Measurements from ENCODE around the gene SLC39A11. TPM values are rescaled to one million over a fixed set of nuclear protein-coding genes. Genes with fewer than 3 reads are reported as not detected.
A peak's percentile ranks its signal among the peaks of the same experiment; 100 is the strongest.

Gene SLC39A11
- polyA plus RNA-seq, 1 of the 3 experiments (the other 2 are of a cell fraction) = 23.5 TPM

DNA sequence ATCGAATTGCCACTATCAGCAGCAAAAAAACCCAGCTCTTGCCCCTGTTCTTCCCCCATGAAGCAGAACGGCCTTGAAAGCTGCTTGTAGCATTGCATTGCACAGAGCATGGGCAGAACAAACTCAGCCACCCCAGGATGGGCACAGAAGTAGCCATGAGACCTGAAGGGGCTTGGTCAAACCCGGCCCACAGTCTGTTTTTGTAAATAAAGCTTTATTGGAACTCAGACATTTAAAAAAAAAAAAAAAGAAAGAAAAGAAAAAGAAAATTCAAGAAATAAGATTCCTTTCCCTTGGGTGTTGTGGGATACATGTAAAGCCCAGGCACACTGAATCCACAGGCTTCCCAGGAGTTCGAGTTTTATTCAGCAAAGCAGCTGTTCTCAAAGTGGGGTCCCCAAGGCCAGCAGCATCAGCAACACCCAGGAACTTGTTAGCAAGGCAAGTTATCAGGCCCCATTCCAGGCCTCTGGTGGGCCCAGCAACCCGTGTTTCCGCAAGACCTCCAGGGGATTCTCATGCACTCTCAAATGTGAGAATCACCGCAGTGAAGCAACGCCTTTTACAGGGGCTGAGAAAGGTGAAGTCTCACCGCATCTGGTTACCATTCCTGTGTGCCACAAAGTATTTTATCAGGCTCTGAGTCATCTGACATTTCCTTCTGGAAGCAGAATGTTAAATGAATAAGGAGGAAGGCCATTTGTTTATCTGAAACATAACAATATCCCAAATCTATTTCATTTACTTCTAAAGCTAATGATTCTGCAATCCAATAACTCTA is 108.2 kb downstream of the SLC39A11 start:
- 64% methylated on average over 9 of the region's 9 CpGs for WGBS (ENCODE audit: low lambda C conversion rate)

More for the DNA sequence above, 108.2 kb downstream of the SLC39A11 start:
- no peaks in the 10 kb centered on the region for H3K9me3 ChIP-seq
- H3K9me2 ChIP-seq = no peaks in the 10 kb centered on the region
- no peaks in the 10 kb centered on the region for H3K27me3 ChIP-seq (ENCODE audit: insufficient read depth)
- H3K79me2 ChIP-seq (ENCODE audit: insufficient read depth) = peaks cover 4% of the 10 kb centered on the region; the same call in 1 of the 2 replicates
- no peak overlapping the region for H3K4me3 ChIP-seq (ENCODE audit: low read depth in 2 of 2, low read length in 1 of 2)
- no peaks in the 10 kb centered on the region for H3K36me3 ChIP-seq (replicated peaks in 1 of 2; ENCODE audit: control insufficient read depth in 1 of 2, insufficient read depth in 2 of 2, low read length in 1 of 2)
- no peak for DNase-seq
- H3K4me2 ChIP-seq = peak overlapping the region; percentile 50; the same call in 1 of the 2 replicates
- H3F3A ChIP-seq (replicated peaks; ENCODE audit: insufficient read depth) = peaks cover 13% of the 10 kb centered on the region
- H3K4me1 ChIP-seq (ENCODE audit: control insufficient read depth in 1 of 2, insufficient read depth in 2 of 2, low read depth in 1 of 2, low read length in 1 of 2) = peaks cover 5 to 12% of the 10 kb centered on the region in 2 experiments; a peak in 2 of 4 replicates
- 0 out of 2 replicates have a peak, but pooled peaks have one; percentile 35 for TF ChIP-seq YY1 (IDR thresholded peaks at IDR 0.05; ENCODE audit: low read depth)
- TF ChIP-seq, protein P1, sequence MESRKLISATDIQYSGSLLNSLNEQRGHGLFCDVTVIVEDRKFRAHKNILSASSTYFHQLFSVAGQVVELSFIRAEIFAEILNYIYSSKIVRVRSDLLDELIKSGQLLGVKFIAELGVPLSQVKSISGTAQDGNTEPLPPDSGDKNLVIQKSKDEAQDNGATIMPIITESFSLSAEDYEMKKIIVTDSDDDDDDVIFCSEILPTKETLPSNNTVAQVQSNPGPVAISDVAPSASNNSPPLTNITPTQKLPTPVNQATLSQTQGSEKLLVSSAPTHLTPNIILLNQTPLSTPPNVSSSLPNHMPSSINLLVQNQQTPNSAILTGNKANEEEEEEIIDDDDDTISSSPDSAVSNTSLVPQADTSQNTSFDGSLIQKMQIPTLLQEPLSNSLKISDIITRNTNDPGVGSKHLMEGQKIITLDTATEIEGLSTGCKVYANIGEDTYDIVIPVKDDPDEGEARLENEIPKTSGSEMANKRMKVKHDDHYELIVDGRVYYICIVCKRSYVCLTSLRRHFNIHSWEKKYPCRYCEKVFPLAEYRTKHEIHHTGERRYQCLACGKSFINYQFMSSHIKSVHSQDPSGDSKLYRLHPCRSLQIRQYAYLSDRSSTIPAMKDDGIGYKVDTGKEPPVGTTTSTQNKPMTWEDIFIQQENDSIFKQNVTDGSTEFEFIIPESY (IDR thresholded peaks at IDR 0.05; ENCODE audit: borderline replicate concordance, low read depth) = peak; percentile 56; the same call in 1 of the 2 replicates
- peak; percentile 93 for TF ChIP-seq JUND (IDR thresholded peaks at IDR 0.05)
- TF ChIP-seq EP300 (IDR thresholded peaks at IDR 0.05; ENCODE audit: borderline replicate concordance in 1 of 2, low read depth in 1 of 2, low read length in 1 of 2) = peak in 1 of 2 experiments; percentile 93; a peak in 2 of 4 replicates
- TF ChIP-seq, protein P2, sequence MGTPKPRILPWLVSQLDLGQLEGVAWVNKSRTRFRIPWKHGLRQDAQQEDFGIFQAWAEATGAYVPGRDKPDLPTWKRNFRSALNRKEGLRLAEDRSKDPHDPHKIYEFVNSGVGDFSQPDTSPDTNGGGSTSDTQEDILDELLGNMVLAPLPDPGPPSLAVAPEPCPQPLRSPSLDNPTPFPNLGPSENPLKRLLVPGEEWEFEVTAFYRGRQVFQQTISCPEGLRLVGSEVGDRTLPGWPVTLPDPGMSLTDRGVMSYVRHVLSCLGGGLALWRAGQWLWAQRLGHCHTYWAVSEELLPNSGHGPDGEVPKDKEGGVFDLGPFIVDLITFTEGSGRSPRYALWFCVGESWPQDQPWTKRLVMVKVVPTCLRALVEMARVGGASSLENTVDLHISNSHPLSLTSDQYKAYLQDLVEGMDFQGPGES (IDR thresholded peaks at IDR 0.05; ENCODE audit: low read depth, low read length) = no peak
- no peak for TF ChIP-seq ELF1 (IDR thresholded peaks at IDR 0.05)
- TF ChIP-seq, protein P3, sequence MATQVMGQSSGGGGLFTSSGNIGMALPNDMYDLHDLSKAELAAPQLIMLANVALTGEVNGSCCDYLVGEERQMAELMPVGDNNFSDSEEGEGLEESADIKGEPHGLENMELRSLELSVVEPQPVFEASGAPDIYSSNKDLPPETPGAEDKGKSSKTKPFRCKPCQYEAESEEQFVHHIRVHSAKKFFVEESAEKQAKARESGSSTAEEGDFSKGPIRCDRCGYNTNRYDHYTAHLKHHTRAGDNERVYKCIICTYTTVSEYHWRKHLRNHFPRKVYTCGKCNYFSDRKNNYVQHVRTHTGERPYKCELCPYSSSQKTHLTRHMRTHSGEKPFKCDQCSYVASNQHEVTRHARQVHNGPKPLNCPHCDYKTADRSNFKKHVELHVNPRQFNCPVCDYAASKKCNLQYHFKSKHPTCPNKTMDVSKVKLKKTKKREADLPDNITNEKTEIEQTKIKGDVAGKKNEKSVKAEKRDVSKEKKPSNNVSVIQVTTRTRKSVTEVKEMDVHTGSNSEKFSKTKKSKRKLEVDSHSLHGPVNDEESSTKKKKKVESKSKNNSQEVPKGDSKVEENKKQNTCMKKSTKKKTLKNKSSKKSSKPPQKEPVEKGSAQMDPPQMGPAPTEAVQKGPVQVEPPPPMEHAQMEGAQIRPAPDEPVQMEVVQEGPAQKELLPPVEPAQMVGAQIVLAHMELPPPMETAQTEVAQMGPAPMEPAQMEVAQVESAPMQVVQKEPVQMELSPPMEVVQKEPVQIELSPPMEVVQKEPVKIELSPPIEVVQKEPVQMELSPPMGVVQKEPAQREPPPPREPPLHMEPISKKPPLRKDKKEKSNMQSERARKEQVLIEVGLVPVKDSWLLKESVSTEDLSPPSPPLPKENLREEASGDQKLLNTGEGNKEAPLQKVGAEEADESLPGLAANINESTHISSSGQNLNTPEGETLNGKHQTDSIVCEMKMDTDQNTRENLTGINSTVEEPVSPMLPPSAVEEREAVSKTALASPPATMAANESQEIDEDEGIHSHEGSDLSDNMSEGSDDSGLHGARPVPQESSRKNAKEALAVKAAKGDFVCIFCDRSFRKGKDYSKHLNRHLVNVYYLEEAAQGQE (IDR thresholded peaks at IDR 0.05; ENCODE audit: low read depth, low read length) = no peak
- no peak for TF ChIP-seq MXI1 (IDR thresholded peaks at IDR 0.05; ENCODE audit: low read depth, low read length)
- no peak for TF ChIP-seq GATA2 (CRISPR knock-in tag; IDR thresholded peaks at IDR 0.05)
- TF ChIP-seq SMC3 (IDR thresholded peaks at IDR 0.05; ENCODE audit: low read depth, low read length) = no peak
- peak; percentile 96 for TF ChIP-seq TCF12 (IDR thresholded peaks at IDR 0.05)
- TF ChIP-seq NFIC (IDR thresholded peaks at IDR 0.05; ENCODE audit: borderline replicate concordance) = peak; percentile 65; the same call in 1 of the 2 replicates
- TF ChIP-seq SIN3A (IDR thresholded peaks at IDR 0.05; ENCODE audit: borderline replicate concordance, low read depth, low read length) = no peak
- TF ChIP-seq, protein P4, sequence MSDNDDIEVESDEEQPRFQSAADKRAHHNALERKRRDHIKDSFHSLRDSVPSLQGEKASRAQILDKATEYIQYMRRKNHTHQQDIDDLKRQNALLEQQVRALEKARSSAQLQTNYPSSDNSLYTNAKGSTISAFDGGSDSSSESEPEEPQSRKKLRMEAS (IDR thresholded peaks at IDR 0.05; ENCODE audit: low read depth) = peak; percentile 54; the same call in 1 of the 2 replicates
- peak; percentile 91; the same call in 1 of the 2 replicates for TF ChIP-seq TEAD4 (IDR thresholded peaks at IDR 0.05; ENCODE audit: borderline replicate concordance, insufficient read depth)
- no peak for TF ChIP-seq FOXJ3 (CRISPR knock-in tag; IDR thresholded peaks at IDR 0.05)
- no peak for TF ChIP-seq RAD21 (IDR thresholded peaks at IDR 0.05; ENCODE audit: low read length)
- TF ChIP-seq, protein P5, sequence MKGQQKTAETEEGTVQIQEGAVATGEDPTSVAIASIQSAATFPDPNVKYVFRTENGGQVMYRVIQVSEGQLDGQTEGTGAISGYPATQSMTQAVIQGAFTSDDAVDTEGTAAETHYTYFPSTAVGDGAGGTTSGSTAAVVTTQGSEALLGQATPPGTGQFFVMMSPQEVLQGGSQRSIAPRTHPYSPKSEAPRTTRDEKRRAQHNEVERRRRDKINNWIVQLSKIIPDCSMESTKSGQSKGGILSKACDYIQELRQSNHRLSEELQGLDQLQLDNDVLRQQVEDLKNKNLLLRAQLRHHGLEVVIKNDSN (IDR thresholded peaks at IDR 0.05; ENCODE audit: borderline replicate concordance, low read depth) = no peak
- TF ChIP-seq RFX5 (IDR thresholded peaks at IDR 0.05; ENCODE audit: low read length) = no peak
- peak; percentile 92; the same call in 1 of the 2 replicates for TF ChIP-seq FOSL2 (IDR thresholded peaks at IDR 0.05; ENCODE audit: borderline replicate concordance, low read depth)
- TF ChIP-seq POLR2AphosphoS5 (IDR thresholded peaks at IDR 0.05; ENCODE audit: low read depth, low read length) = peak; percentile 66; the same call in 1 of the 2 replicates
- TF ChIP-seq, protein P6, sequence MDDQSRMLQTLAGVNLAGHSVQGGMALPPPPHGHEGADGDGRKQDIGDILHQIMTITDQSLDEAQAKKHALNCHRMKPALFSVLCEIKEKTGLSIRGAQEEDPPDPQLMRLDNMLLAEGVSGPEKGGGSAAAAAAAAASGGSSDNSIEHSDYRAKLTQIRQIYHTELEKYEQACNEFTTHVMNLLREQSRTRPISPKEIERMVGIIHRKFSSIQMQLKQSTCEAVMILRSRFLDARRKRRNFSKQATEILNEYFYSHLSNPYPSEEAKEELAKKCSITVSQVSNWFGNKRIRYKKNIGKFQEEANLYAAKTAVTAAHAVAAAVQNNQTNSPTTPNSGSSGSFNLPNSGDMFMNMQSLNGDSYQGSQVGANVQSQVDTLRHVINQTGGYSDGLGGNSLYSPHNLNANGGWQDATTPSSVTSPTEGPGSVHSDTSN (IDR thresholded peaks at IDR 0.05) = peak; percentile 93
- no peak overlapping the region for H2AFZ ChIP-seq (ENCODE audit: low read depth)
- CTCF ChIA-PET = interaction anchor here (0.6 to 8.7 kb wide), 12 partner anchors 58 to 1410 kb away, joined by 3 to 125 read pairs (median 8); partner anchors contain the start of genes COG1 and SSTR2
- H4K20me1 ChIP-seq (ENCODE audit: insufficient read depth) = no peaks in the 10 kb centered on the region
- POLR2A ChIA-PET = no interaction called here
- H3K27ac ChIP-seq (ENCODE audit: low read depth in 2 of 2, low read length in 1 of 2) = peak overlapping the region in 1 of 2 experiments; percentile 51; a peak in 2 of 4 replicates
- H3K9ac ChIP-seq = peak overlapping the region; percentile 9; the same call in 1 of the 2 replicates
